Measurements from ENCODE around the gene SVOPL.

DNA sequence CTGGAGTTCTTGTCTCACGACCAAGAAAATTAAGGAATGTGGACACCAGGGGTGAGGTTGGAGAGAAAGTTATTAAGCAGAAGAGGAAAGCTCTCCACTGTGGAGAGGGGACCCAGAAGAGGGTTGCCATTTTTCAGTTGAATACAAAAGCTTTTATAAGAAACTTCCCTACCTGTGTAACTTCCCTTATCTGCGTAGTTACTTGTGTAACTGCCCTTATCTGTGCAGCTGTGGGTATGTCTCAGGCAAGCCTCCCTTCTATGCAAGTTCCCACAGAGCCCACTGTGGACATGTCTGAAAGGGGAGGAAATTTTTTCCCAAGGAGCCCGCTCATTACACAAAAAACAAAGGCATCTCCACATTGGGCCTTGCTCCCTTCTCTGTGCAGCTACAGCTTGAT is 94.9 kb downstream of the SVOPL start:
- TF ChIP-seq, protein P1, sequence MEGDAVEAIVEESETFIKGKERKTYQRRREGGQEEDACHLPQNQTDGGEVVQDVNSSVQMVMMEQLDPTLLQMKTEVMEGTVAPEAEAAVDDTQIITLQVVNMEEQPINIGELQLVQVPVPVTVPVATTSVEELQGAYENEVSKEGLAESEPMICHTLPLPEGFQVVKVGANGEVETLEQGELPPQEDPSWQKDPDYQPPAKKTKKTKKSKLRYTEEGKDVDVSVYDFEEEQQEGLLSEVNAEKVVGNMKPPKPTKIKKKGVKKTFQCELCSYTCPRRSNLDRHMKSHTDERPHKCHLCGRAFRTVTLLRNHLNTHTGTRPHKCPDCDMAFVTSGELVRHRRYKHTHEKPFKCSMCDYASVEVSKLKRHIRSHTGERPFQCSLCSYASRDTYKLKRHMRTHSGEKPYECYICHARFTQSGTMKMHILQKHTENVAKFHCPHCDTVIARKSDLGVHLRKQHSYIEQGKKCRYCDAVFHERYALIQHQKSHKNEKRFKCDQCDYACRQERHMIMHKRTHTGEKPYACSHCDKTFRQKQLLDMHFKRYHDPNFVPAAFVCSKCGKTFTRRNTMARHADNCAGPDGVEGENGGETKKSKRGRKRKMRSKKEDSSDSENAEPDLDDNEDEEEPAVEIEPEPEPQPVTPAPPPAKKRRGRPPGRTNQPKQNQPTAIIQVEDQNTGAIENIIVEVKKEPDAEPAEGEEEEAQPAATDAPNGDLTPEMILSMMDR (IDR thresholded peaks at IDR 0.05): no peak
- TF ChIP-seq POLR2AphosphoS5 (IDR thresholded peaks at IDR 0.05) (no peak), POLR2A (IDR thresholded peaks at IDR 0.05) (no peak)

Data from breast epithelium (tissue), 3 donors.